ENCODE data around the gene SLC8A1.

Gene SLC8A1

GRCh38 chr2:40049781-40050180 lies 402.1 kb downstream of the SLC8A1 start:
- ChIA-PET POLR2A (ENCODE audit: low non-redundant PET) (no interaction called here), CTCF (no interaction called here)
- TF ChIP-seq CTCF (conservative IDR thresholded peaks at IDR 0.05; ENCODE audit: low read depth): no peak
- no peak for DNase-seq (ENCODE audit: low spot score)
- no peak overlapping the region for H3K27ac ChIP-seq

- ChIA-PET CTCF (no interaction called here), POLR2A (ENCODE audit: low non-redundant PET) (no interaction called here)
- DNase-seq (ENCODE audit: low spot score): no peak
- no peak overlapping the region for H3K27ac ChIP-seq
- TF ChIP-seq CTCF (conservative IDR thresholded peaks at IDR 0.05; ENCODE audit: low read depth): no peak
Measured at GRCh38 chr2:40048506-40048905, 403.4 kb downstream of the SLC8A1 start.

DNA sequence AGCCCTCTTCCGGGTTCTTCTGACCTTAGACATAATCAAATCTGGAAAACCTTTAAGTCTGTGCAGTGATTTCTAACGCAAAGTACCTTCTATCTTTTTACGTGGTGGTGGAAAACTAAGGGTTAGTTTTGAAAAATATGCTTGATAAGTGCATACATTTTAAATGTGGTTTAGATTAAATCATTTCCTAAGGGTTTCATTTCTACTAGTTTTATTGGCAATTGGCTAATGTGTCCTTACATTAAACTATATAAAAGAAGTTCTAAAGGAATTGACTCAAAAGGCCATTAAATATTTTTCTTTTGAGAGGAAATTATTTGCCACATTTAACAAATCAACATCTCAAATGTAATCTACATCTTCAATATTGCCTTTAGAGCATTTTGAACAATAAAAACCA lies 404.5 kb downstream of the SLC8A1 start:
- H3K27ac ChIP-seq: no peak overlapping the region
- CTCF ChIA-PET: no interaction called here
- DNase-seq (ENCODE audit: low spot score): no peak
- no peak for TF ChIP-seq CTCF (conservative IDR thresholded peaks at IDR 0.05; ENCODE audit: low read depth)
- POLR2A ChIA-PET (ENCODE audit: low non-redundant PET): no interaction called here
